ENCODE data around the gene STK31. TPM values are rescaled to one million over a fixed set of nuclear protein-coding genes. Genes with fewer than 3 reads are reported as not detected.

Gene STK31
- total RNA-seq, 4 donors from 2014 or later = 2.1 TPM; not detected in 2

- no peak for DNase-seq
- no peaks in the 10 kb centered on the region for H3K27me3 ChIP-seq
- H3K9me3 ChIP-seq = no peaks in the 10 kb centered on the region
- no peak overlapping the region for H3K4me3 ChIP-seq
- TF ChIP-seq CTCF (IDR thresholded peaks at IDR 0.05) (no peak), POLR2A (IDR thresholded peaks at IDR 0.05) (no peak)
- no peaks in the 10 kb centered on the region for H3K36me3 ChIP-seq
- no peak overlapping the region for H3K27ac ChIP-seq
- H3K4me1 ChIP-seq = no peaks in the 10 kb centered on the region
- intact Hi-C loops (cut with DNase I; ENCODE audit: low total_unique reads) = no loop called here
These were observed 24.3 kb upstream of the STK31 start for GRCh38 chr7:23685731-23686130.

- Histone ChIP-seq H3K27ac (no peak overlapping the region), H3K27me3 (no peaks in the 10 kb centered on the region), H3K9me3 (no peaks in the 10 kb centered on the region), H3K4me3 (no peak overlapping the region), H3K36me3 (no peaks in the 10 kb centered on the region), H3K4me1 (no peaks in the 10 kb centered on the region)
- DNase-seq = no peak
- TF ChIP-seq CTCF (IDR thresholded peaks at IDR 0.05) (no peak), POLR2A (IDR thresholded peaks at IDR 0.05) (no peak)
- intact Hi-C loops (cut with DNase I; ENCODE audit: low total_unique reads) = no loop called here
These were observed 23.0 kb upstream of the STK31 start for GRCh38 chr7:23687011-23687410.

- H3K4me1 ChIP-seq = no peaks in the 10 kb centered on the region
- no peaks in the 10 kb centered on the region for H3K27me3 ChIP-seq
- TF ChIP-seq CTCF (IDR thresholded peaks at IDR 0.05) (no peak), POLR2A (IDR thresholded peaks at IDR 0.05) (no peak)
- intact Hi-C loops (cut with DNase I; ENCODE audit: low total_unique reads) = no loop called here
- H3K27ac ChIP-seq = no peak overlapping the region
- DNase-seq = no peak
- H3K9me3 ChIP-seq = no peaks in the 10 kb centered on the region
- H3K36me3 ChIP-seq = no peaks in the 10 kb centered on the region
- H3K4me3 ChIP-seq = no peak overlapping the region
These were observed 20.9 kb upstream of the STK31 start for GRCh38 chr7:23689165-23689564.

GRCh38 chr7:23691320-23691719 lies 18.7 kb upstream of the STK31 start:
- H3K27me3 ChIP-seq = no peaks in the 10 kb centered on the region
- TF ChIP-seq POLR2A (IDR thresholded peaks at IDR 0.05) = no peak
- TF ChIP-seq CTCF (IDR thresholded peaks at IDR 0.05) = no peak
- no peaks in the 10 kb centered on the region for H3K4me1 ChIP-seq
- intact Hi-C loops (cut with DNase I; ENCODE audit: low total_unique reads) = no loop called here
- no peaks in the 10 kb centered on the region for H3K36me3 ChIP-seq
- DNase-seq = no peak
- H3K27ac ChIP-seq = no peak overlapping the region
- H3K4me3 ChIP-seq = no peak overlapping the region
- H3K9me3 ChIP-seq = no peaks in the 10 kb centered on the region

GRCh38 chr7:23693224-23693623 lies 16.8 kb upstream of the STK31 start:
- H3K4me3 ChIP-seq = no peak overlapping the region

More at GRCh38 chr7:23693224-23693623, 16.8 kb upstream of the STK31 start:
- intact Hi-C loops (cut with DNase I; ENCODE audit: low total_unique reads) = no loop called here
- Histone ChIP-seq H3K9me3 (no peaks in the 10 kb centered on the region), H3K27ac (no peak overlapping the region), H3K27me3 (no peaks in the 10 kb centered on the region), H3K4me1 (no peaks in the 10 kb centered on the region), H3K36me3 (no peaks in the 10 kb centered on the region)
- DNase-seq = no peak
- no peak for TF ChIP-seq CTCF (IDR thresholded peaks at IDR 0.05)
- TF ChIP-seq POLR2A (IDR thresholded peaks at IDR 0.05) = no peak
